HG03103 (cell line): Measurements from ENCODE around the gene OR9K2.
"Not testable (repeated sequence)": the region's sequence is repeated elsewhere in the genome, so short reads cannot be mapped to it uniquely, and the experiment has no call there.

Experiments
- ATAC-seq: cut with Tn5 transposase; IDR thresholded peaks from one replicate; pipeline ENCODE4 v1.9.1; 2021; ENCODE audit warnings: low read depth; ENCODE audit not compliant: unreplicated experiment

Gene OR9K2, protein sequence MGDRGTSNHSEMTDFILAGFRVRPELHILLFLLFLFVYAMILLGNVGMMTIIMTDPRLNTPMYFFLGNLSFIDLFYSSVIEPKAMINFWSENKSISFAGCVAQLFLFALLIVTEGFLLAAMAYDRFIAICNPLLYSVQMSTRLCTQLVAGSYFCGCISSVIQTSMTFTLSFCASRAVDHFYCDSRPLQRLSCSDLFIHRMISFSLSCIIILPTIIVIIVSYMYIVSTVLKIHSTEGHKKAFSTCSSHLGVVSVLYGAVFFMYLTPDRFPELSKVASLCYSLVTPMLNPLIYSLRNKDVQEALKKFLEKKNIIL

DNA sequence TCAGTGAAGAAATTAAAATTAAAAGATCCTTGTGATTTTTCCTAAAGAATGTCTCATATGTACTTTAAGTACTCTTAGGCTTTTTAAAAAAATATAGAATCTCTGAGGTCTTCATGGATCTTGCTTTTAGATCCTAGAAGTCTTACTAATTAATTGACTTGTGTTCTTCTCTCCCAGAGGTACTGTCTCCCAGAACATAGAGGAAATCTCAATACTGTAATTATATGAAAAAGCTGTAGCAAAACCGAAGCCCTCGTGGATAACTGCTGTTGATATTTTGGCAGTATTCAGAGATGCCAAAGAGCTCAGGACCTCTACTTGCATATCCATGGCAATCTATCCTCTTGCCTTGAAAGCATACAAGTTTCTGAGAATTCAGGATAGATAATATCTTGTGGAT, at the start of gene OR9K2:
Gene OR9K2, plus strand, starts transcription at position 301 of the 400 bp plus-strand sequence. CDS start 3,429 bp downstream, outside the sequence.
- no peak for ATAC-seq

DNA sequence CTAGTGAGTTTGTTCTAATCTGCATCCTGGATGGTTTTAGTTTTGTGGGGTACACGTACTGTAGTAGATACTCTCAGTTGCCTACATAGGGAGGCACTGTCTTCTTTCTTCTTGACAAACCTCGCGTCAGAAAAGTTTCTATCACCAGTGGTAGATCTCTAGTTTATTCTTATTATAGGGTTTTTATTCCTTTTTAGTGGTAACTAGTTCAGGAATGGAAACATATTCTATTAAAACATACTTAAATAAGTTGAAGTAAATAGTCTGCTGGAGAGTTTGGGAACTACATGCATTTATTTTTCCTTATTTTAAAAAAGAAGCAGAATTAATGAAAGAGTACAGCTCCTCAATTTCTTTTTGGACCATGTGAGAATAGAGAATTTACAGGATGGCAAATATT, 33.6 kb upstream of the OR9K2 start:
- ATAC-seq: no peak

DNA sequence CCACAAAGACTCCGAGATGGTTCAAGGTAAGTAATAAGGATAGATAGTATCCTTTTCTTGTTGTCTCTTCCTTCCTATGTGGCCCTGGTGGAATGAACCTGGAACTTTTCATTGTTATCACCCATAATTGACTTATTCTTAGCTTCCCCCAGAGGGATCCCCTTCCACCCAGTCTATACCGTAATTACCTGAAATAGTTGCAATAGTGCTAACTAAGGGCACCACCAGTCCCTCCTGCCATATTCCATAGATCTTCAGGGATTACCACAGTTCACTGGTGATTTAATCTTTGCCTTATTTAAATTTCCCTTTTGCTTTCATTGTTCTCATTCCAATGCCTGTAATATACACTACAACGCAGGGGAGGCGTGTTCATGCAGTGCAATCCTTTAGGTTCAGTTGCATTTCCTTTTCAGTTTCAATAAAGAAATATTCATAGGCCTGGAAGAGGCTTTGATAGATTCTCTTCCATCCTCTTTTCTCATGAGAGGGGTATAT, 13.8 kb upstream of the OR9K2 start:
- no peak for ATAC-seq

DNA sequence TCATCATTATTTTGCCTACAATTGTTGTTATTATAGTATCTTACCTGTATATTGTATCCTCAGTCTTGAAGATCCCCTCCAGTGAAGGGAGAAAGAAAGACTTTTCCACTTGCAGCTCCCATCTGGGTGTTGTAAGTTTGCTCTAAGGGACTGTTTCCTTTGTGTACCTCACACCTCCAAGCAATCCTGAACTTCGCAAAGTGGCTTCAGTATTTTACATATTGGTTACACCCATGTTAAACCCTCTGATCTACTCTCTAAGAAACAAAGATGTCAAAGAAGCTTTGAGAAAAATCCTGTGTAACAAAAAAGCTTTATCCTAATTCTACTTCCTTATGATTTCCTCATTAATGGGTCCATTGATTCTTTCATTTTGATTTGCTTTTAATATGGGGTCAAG, 10.1 kb upstream of the OR9K2 start:
- ATAC-seq: no peak

DNA sequence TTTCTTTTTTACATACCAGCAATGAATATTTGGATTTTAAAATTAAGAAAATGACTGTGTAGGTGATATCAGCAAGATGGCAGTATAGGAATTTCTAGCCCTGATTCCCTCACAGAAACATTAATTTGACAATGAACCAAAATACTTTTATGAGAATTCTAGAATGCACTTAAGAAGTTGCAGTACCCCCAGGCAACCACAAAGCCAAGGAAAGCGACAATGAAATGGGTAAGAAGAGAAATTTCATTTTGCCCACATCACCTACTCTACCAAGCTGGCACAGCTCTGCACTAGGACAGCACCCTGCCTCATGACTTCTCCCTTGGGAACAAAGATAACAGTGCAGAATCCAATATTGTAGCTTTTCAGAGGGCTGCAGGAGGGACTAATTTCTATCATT, 6.6 kb downstream of the OR9K2 start:
- no peak for ATAC-seq

DNA sequence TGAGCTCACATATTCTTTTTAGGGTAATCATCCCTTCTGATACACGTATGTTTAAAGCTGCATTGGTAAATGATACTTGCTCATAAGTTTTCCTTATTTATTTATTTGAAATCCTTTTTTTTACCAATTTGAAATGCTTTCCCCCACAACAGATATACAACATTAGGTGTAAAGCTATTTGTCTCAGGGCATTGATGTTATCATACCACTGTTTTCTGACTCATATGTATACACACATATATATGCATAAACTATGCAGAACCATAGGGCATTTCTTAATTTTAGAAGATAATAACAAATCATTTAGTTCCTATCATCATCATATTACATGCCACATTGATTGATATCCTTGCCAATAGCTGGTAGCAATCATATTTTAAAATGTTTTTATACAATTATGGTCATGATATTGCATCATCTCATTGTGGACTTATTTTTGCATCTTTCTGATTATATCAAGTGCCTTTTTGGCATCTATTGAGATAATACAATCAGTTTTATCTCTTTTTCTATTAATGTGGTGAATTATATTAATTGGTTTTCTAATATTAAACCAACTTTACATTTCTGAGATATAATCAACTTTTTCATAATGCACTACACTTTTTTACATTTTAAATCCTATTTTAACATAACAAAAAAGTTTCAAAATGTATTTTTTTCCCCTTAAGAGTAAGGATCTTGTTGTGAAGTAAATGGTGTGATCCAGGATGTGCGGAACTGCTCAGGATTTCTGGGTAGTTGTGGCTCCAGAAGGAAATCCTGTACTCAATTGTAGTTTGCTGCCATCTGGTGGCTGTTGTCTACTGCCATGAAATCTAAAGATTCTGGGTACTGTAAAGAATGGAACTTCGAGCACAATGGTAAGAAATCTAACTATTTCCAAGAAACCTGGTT, 16.7 kb downstream of the OR9K2 start:
- no peak for ATAC-seq

DNA sequence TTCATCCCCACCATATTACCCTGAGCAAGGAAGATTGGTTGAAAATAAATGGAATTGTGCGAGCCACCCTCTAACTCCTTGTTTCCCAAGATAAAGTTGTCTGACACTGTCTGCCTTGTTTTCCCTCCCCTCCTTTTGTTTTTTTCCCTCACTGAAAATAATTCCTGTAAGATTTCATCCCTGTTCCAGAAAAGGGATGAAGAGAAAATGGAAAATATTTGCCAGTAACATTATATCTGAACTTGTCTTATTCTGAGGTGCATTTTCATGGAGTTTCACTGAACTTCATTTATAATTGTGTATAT, 17.3 kb downstream of the OR9K2 start:
- no peak for ATAC-seq

DNA sequence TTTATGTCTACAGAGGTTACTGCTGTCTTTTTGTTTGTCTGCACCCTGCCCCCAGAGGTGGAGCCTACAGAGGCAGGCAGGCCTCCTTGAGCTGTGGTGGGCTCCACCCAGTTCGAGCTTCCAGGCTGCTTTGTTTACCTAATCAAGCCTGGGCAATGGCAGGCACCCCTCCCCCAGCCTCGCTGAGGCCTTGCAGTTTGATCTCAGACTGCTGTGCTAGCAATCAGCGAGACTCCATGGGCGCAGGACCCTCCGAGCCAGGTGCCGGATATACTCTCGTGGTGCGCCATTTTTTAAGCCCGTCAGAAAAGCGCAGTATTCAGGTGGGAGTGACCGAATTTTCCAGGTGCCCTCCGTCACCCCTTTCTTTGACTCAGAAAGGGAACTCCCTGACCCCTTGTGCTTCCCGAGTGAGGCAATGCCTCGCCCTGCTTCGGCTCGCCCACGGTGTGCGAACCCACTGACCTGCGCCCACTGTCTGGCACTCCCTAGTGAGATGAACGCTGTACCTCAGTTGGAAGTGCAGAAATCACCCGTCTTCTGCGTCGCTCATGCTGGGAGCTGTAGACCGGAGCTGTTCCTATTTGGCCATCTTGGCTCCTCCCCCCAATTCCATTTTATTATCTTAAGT, 40.9 kb downstream of the OR9K2 start:
- not testable (repeated sequence) for ATAC-seq

DNA sequence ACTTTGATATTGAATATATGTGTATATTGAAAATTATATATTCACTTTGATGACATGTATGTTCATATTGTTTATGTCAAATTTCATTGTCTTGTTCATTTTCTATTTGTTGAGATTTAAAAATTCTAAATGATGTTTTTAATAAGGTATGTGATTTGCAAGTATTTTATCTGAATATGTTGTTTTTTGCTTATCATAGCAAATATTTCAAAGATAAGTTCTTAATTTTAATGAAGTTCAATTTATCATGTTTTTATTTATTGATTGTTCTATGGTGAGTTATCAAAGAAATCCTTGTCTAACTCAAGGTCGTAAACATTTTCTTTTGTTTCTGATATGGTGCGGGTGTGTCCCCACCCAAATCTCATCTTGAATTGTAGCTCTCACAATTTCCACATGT, 45.2 kb downstream of the OR9K2 start:
- ATAC-seq: no peak

DNA sequence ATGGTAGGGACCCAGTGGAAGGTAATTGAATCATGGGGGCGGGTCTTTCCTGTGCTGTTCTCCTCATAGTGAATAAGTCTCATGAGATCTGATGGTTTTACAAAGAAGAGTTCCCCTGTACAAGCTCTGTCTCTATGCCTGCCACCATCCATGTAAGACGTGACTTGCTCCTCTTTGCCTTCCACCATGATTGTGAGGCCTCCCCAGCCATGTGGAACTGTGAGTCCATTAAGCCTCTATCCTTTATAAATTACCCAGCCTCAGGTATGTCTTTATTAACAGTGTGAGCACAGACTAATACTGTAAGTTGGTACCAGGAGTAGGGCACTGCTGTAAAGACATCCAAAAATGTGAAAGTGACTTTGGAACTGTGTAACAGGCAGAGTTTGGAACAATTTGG, 45.6 kb downstream of the OR9K2 start:
- ATAC-seq: not testable (repeated sequence)

DNA sequence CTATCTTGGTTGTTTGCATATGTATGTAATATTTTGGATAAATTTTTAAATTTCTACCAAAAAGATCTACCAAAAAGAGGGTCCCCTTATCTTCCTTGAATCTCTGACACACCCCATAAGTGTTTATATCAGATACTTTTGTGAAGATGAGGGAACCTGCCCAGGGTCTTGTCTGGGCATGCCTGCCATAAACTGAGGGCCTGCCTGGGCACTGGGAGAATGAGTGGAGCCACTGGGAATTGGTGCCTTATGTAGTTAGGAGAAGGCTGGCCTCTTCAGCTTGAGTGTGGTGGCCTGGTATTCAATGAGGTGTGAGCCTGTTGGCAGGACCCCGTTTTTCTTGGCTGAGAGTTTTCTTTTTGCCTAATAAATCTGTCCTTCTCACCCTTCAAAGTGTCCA, 46.5 kb downstream of the OR9K2 start:
- ATAC-seq: no peak

DNA sequence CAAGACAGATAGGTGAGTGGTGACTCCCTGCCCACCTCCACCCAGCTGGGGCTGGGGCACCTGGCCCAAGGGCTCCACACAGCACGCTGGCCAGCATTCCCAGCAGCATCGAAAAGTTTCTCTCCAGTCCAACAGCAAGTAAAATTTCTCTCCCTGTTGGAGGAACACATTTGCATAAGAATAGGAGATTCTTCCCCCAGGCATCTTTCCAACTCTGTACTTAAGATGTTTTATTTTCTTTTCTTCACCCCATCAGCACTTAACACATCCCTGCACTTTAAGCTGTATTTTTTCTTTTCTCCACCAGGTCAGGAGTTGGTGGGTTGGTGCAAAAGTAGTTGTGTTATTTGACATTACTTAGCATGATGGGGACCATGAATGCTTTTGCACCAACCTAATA, 47.2 kb downstream of the OR9K2 start:
- ATAC-seq: no peak
